HepG2 (cell line): ENCODE measurements around the gene P2RX6. TPM values are rescaled to one million over a fixed set of nuclear protein-coding genes. Genes with fewer than 3 reads are reported as not detected.

Experiments
- ATAC-seq: fragments of 200-7000 bp; cut with Tn5 transposase; 3 replicates; pipeline ENCODE4 v1.9.1; 2020; ENCODE audit warnings: mild to moderate bottlenecking, moderate library complexity
- BruUV-seq: library from RNA; stranded (reverse); fragments of 400-500 nt; replicated peaks from 2 replicates; lab custom pipeline; 2021; lab: Mats Ljungman, UMichigan
- CTCF ChIA-PET: fragments of 300-600 bp; formaldehyde crosslinking; extraction: SDS; loops from one replicate; lab custom pipeline; 2021; ENCODE audit warnings: low total read pairs, inconsistent platforms, low intra/inter-chr PET ratio; lab: Yijun Ruan, JAX
- POLR2A ChIA-PET: fragments of 350-600 bp; sonication (Branson Sonifier 250); formaldehyde crosslinking; loops from one replicate; lab custom pipeline; 2020; ENCODE audit warnings: antibody characterized with exemption, inconsistent platforms; lab: Yijun Ruan, JAX
- DNase-seq: peaks from one replicate; pipeline ENCODE4 v3.0.0-alpha.2; 2015; ENCODE audit warnings: low spot score
- FAIRE-seq: peaks from 3 replicates; lab custom pipeline; 2011; peaks lifted over from hg19 to GRCh38; lab: Jason Lieb, UNC
- H2AFZ ChIP-seq: one replicate; pipeline ENCODE4 v1.6.1; 2011; ENCODE audit warnings: low read length, inconsistent platforms
- H3K27ac ChIP-seq: fragments of 300-600 bp; 3 replicates; pipeline ENCODE4 v1.8.0; 2011; ENCODE audit warnings: mixed run types, mild to moderate bottlenecking, mixed read lengths, low read length, inconsistent platforms; ENCODE audit not compliant: insufficient read depth; ENCODE audit errors: extremely low read length
- H3K27me3 ChIP-seq, 2 experiments: fragments of 200-600 bp in 1 of 2; 2 replicates in 1 of 2; 3 replicates in 1 of 2; pipeline versions ENCODE4 v1.6.0 to v1.8.0; 2011; ENCODE audit warnings: low read length in 2 of 2, mild to moderate bottlenecking in 2 of 2, moderate library complexity in 2 of 2, inconsistent platforms in 1 of 2; ENCODE audit not compliant: insufficient read depth in 2 of 2, control insufficient read depth in 1 of 2
- H3K36me3 ChIP-seq, 2 experiments: fragments of 200-600 bp in 1 of 2; replicated peaks in 1 of 2; 2 replicates in 1 of 2; 3 replicates in 1 of 2; pipeline versions ENCODE4 v1.5.1 to v1.8.0; 2011; ENCODE audit warnings: low read length in 2 of 2, inconsistent platforms in 1 of 2; ENCODE audit not compliant: insufficient read depth in 2 of 2, control insufficient read depth in 1 of 2
- H3K4me1 ChIP-seq: 2 replicates; pipeline ENCODE4 v1.5.1; 2012; ENCODE audit warnings: low read length, inconsistent platforms; ENCODE audit not compliant: insufficient read depth
- H3K4me2 ChIP-seq: 2 replicates; pipeline ENCODE4 v1.6.0; 2011; ENCODE audit warnings: low read depth, low read length, inconsistent platforms
- H3K4me3 ChIP-seq, 3 experiments: fragments of 200-600 bp in 1 of 3; sonication (generic), shearing (Covaris generic) in 1 of 3; replicated peaks in 1 of 3; 2 replicates each; pipeline ENCODE4 v1.5.1; 2011 to 2016; ENCODE audit warnings: low read length in 3 of 3, inconsistent platforms in 2 of 3, low read depth in 2 of 3, mild to moderate bottlenecking in 2 of 3, control low read depth in 1 of 3, mixed read lengths in 1 of 3; ENCODE audit not compliant: insufficient read depth in 1 of 3
- H3K79me2 ChIP-seq: one replicate; pipeline ENCODE4 v1.6.1; 2011; ENCODE audit warnings: low read length, inconsistent platforms; ENCODE audit not compliant: insufficient read depth
- H3K9ac ChIP-seq: 2 replicates; pipeline ENCODE4 v1.6.0; 2011; ENCODE audit warnings: mild to moderate bottlenecking, low read depth, low read length, inconsistent platforms; ENCODE audit not compliant: insufficient read depth
- H3K9me3 ChIP-seq: 2 replicates; pipeline ENCODE4 v1.5.1; 2012; ENCODE audit warnings: mild to moderate bottlenecking, low read length
- H4K20me1 ChIP-seq: 2 replicates; pipeline ENCODE4 v1.6.0; 2011; ENCODE audit warnings: inconsistent platforms, mild to moderate bottlenecking, low read length, moderate library complexity; ENCODE audit not compliant: insufficient read depth
- GFI1 ChIP-seq: sonication (generic); formaldehyde crosslinking; IDR thresholded peaks from 2 replicates; pipeline ENCODE4 v1.5.0; 2020; ENCODE audit warnings: missing genetic modification reagents, mild to moderate bottlenecking, borderline replicate concordance
- MTF1 ChIP-seq: sonication (generic); formaldehyde crosslinking; IDR thresholded peaks from 2 replicates; pipeline ENCODE4 v1.5.0; 2020; ENCODE audit warnings: missing genetic modification reagents
- RBM22 ChIP-seq: fragments of 200-400 bp; formaldehyde crosslinking; optimal IDR thresholded peaks from 2 replicates; pipeline ENCODE3; 2017; ENCODE audit warnings: mild to moderate bottlenecking, low read length, moderate library complexity
- RCOR2 ChIP-seq: IDR thresholded peaks from 2 replicates; pipeline ENCODE4 v1.6.1; 2016; ENCODE audit warnings: missing biosample characterization, missing genetic modification reagents
- RXRB ChIP-seq: IDR thresholded peaks from 2 replicates; pipeline ENCODE4 v1.6.1; 2016; ENCODE audit warnings: borderline replicate concordance, missing genetic modification reagents, missing compliant biosample characterization
- TEAD3 ChIP-seq: optimal IDR thresholded peaks from 2 replicates; pipeline ENCODE3; 2016; ENCODE audit warnings: borderline replicate concordance
- WGBS: methylation state at CpG from one replicate; pipeline ENCODE4 v1.1.6; 2017; ENCODE audit warnings: low lambda C conversion rate; 5-methylcytosine and 5-hydroxymethylcytosine counted together
- in situ Hi-C: cut with HindIII; loops from 2 replicates; pipeline ENCODE4 v1.10.0; 2017; ENCODE audit warnings: low pct_unique_long_range_greater_than_20kb; ENCODE audit not compliant: extremely low pct_ligation_motif_present
- intact Hi-C: fragments of 100-400 bp; cut with micrococcal nuclease; formaldehyde crosslinking; loops from one replicate; pipeline ENCODE4 v1.10.0; 2022; ENCODE audit not compliant: unreplicated experiment
- polyA plus RNA-seq, 8 experiments: library from polyadenylated mRNA; depleted of rRNA in 3 of 8; stranded (reverse) in 7 of 8; unstranded in 1 of 8; fragments of >200 nt; fragmentation: Illumina TruSeq in 4 of 8; extraction: Trizol in 4 of 8; gene quantifications; 2 replicates each; pipeline versions ENCODE4 v1.2.1 to v1.2.3, GENCODE V29; 2011 to 2016; ENCODE audit warnings: low read depth in 4 of 8, missing spikeins in 1 of 8, mixed read lengths in 1 of 8; ENCODE audit not compliant: insufficient read depth in 1 of 8
- total RNA-seq, 5 experiments: library from RNA; depleted of rRNA; stranded (reverse); fragments of >200 nt; fragmentation: Illumina TruSeq; extraction: Trizol; gene quantifications; 2 replicates each; pipeline ENCODE4 v1.2.3, GENCODE V29; 2016; ENCODE audit warnings: low read depth in 1 of 5
- TF ChIP-seq, protein P1 (sequence below): sonication (generic); formaldehyde crosslinking; IDR thresholded peaks from 2 replicates; pipeline ENCODE4 v1.4.0; 2020; ENCODE audit warnings: mild to moderate bottlenecking, low read depth, missing genetic modification reagents
- TF ChIP-seq, protein P2 (sequence below): sonication (generic); formaldehyde crosslinking; IDR thresholded peaks from 2 replicates; pipeline ENCODE4 v1.5.1; 2020; ENCODE audit warnings: mild to moderate bottlenecking, missing genetic modification reagents, borderline replicate concordance
- TF ChIP-seq, protein P3 (sequence below): sonication (generic); formaldehyde crosslinking; IDR thresholded peaks from 2 replicates; pipeline ENCODE4 v1.8.1; 2023; ENCODE audit warnings: mild to moderate bottlenecking, moderate library complexity, missing genetic modification reagents
- TF ChIP-seq, protein P4 (sequence below): sonication (generic); formaldehyde crosslinking; IDR thresholded peaks from 2 replicates; pipeline ENCODE4 v1.4.0; 2020; ENCODE audit warnings: missing genetic modification reagents, mild to moderate bottlenecking, borderline replicate concordance

The P2RX6 gene
- total and polyA plus RNA-seq, 2 of the 13 experiments (the other 11 are each of a cell fraction or from before 2014, with no cell fraction given) = 0.04 to 0.12 TPM

DNA sequence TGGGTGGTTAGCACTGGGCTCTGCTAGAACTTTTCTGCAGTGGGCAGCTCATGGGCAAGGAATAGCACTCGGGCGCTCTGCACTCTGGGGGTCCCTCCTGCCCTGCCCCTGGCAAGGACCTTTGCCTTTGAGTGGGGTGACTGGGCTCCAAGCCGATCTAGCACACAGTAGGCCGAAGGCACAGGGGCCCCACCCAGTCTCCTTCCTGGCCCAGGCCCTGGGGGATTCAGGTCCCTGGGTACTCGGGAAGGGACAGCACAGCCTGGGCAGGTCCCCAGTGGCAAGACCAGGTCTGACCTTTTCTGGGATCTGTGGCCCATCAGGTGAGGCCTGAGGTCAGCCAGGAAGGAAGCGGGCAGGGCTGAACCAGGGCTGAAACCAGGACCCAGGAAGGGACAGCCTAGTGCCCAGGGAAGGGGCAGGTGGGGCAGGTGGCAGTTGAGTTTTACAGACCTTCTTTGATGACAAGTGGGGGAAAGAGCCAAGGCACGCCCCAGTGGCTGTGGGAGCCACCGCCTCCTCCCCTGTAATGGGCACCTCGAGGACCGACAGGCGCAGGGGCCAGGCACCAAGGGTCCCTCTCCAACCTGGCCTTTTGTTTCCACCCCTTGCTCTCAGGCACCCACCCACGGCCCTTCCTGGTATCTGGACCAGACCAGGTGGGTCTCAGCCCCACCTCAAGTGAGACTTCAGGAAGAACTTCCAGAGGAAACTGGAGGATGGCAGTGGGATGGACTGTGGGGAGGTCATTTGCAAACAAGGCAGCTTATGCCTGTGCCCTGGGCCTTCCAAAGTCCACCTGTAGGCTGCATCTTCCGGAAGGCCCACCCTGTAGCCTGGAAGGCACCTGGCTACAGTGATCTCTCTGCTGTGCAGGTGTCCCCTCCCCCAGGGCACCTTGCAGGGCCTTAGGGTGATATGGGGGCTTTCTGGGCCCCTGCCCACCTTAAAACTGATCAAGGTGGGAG, 48.8 kb upstream of the P2RX6 start:
- Histone ChIP-seq H3K36me3 (no peaks in the 10 kb centered on the region), H3K4me2 (peak overlapping the region; percentile 86), H3K27me3 (no peaks in the 10 kb centered on the region), H4K20me1 (no peaks in the 10 kb centered on the region), H3K9me3 (no peaks in the 10 kb centered on the region), H2AFZ (no peak overlapping the region), H3K4me1 (peaks cover 61% of the 10 kb centered on the region), H3K9ac (peak overlapping the region; percentile 70; the same call in 1 of the 2 replicates), H3K27ac (peak overlapping the region; percentile 50), H3K79me2 (peaks cover 4% of the 10 kb centered on the region), H3K4me3 (peak overlapping the region in 2 of 3 experiments; percentile 60 to 72; a peak in 5 of 6 replicates)
- ChIA-PET CTCF (no interaction called here), POLR2A (interaction anchor here (0.8 to 3.9 kb wide), 4 partner anchors 14 to 37 kb away, joined by 3 to 33 read pairs (median 8); partner anchors contain the start of gene LZTR1)
- no peak for DNase-seq
- 41% methylated on average over 8 of the region's 13 CpGs for WGBS
- intact Hi-C loops (no loop called here), in situ Hi-C loops (no loop called here)
- ATAC-seq = peak; percentile 35
- FAIRE-seq = peak; percentile 36
- TSS peak; percentile 38 for BruUV-seq
- TF ChIP-seq MTF1 (CRISPR knock-in tag) = no peak
- 0 out of 2 replicates have a peak, but pooled peaks have one; percentile 8 for TF ChIP-seq RXRB (CRISPR knock-in tag)
- TF ChIP-seq RBM22 = no peak
- TF ChIP-seq GFI1 (CRISPR knock-in tag) = no peak
- TF ChIP-seq, protein P1, sequence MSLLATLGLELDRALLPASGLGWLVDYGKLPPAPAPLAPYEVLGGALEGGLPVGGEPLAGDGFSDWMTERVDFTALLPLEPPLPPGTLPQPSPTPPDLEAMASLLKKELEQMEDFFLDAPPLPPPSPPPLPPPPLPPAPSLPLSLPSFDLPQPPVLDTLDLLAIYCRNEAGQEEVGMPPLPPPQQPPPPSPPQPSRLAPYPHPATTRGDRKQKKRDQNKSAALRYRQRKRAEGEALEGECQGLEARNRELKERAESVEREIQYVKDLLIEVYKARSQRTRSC (CRISPR knock-in tag) = no peak
- TF ChIP-seq RCOR2 (CRISPR knock-in tag) = peak; percentile 80
- TF ChIP-seq, protein P2, sequence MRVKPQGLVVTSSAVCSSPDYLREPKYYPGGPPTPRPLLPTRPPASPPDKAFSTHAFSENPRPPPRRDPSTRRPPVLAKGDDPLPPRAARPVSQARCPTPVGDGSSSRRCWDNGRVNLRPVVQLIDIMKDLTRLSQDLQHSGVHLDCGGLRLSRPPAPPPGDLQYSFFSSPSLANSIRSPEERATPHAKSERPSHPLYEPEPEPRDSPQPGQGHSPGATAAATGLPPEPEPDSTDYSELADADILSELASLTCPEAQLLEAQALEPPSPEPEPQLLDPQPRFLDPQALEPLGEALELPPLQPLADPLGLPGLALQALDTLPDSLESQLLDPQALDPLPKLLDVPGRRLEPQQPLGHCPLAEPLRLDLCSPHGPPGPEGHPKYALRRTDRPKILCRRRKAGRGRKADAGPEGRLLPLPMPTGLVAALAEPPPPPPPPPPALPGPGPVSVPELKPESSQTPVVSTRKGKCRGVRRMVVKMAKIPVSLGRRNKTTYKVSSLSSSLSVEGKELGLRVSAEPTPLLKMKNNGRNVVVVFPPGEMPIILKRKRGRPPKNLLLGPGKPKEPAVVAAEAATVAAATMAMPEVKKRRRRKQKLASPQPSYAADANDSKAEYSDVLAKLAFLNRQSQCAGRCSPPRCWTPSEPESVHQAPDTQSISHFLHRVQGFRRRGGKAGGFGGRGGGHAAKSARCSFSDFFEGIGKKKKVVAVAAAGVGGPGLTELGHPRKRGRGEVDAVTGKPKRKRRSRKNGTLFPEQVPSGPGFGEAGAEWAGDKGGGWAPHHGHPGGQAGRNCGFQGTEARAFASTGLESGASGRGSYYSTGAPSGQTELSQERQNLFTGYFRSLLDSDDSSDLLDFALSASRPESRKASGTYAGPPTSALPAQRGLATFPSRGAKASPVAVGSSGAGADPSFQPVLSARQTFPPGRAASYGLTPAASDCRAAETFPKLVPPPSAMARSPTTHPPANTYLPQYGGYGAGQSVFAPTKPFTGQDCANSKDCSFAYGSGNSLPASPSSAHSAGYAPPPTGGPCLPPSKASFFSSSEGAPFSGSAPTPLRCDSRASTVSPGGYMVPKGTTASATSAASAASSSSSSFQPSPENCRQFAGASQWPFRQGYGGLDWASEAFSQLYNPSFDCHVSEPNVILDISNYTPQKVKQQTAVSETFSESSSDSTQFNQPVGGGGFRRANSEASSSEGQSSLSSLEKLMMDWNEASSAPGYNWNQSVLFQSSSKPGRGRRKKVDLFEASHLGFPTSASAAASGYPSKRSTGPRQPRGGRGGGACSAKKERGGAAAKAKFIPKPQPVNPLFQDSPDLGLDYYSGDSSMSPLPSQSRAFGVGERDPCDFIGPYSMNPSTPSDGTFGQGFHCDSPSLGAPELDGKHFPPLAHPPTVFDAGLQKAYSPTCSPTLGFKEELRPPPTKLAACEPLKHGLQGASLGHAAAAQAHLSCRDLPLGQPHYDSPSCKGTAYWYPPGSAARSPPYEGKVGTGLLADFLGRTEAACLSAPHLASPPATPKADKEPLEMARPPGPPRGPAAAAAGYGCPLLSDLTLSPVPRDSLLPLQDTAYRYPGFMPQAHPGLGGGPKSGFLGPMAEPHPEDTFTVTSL (CRISPR knock-in tag) = no peak
- TF ChIP-seq, protein P3, sequence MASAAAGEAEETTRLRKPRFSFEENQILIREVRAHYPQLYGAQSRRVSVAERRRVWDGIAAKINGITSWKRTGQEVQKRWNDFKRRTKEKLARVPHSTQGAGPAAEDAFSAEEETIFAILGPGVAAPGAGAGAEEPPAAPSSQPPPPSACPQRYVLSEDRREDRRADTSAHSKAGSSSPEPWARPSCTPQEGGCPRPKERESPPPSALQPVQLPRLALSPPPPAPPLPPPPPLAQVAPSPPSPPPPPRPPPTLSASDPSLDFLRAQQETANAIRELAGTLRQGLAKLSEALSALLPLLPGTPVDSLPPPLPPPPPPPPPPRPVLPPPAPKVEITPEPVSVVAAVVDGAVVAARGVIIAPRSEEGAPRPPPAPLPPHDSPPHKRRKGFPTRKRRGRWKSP (CRISPR knock-in tag) = no peak
- TF ChIP-seq, protein P4, sequence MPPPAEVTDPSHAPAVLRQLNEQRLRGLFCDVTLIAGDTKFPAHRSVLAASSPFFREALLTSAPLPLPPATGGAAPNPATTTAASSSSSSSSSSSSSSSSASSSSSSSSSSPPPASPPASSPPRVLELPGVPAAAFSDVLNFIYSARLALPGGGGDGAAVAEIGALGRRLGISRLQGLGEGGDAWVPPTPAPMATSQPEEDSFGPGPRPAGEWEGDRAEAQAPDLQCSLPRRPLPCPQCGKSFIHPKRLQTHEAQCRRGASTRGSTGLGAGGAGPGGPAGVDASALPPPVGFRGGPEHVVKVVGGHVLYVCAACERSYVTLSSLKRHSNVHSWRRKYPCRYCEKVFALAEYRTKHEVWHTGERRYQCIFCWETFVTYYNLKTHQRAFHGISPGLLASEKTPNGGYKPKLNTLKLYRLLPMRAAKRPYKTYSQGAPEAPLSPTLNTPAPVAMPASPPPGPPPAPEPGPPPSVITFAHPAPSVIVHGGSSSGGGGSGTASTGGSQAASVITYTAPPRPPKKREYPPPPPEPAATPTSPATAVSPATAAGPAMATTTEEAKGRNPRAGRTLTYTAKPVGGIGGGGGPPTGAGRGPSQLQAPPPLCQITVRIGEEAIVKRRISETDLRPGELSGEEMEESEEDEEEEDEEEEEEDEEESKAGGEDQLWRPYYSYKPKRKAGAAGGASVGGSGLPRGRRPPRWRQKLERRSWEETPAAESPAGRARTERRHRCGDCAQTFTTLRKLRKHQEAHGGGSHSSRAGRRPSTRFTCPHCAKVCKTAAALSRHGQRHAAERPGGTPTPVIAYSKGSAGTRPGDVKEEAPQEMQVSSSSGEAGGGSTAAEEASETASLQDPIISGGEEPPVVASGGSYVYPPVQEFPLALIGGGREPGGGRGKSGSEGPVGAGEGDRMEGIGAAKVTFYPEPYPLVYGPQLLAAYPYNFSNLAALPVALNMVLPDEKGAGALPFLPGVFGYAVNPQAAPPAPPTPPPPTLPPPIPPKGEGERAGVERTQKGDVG (CRISPR knock-in tag) = no peak
- peak; percentile 7 for TF ChIP-seq TEAD3 (CRISPR knock-in tag)
